H1 (cell line): Measurements from ENCODE around the gene LINC00632. TPM values are rescaled to one million over a fixed set of nuclear protein-coding genes. Genes with fewer than 3 reads are reported as not detected.

Experiments
- CTCF ChIA-PET: fragments of 300-600 bp; sonication (Branson Sonifier 250); formaldehyde crosslinking; loops from one replicate; lab custom pipeline; 2021; ENCODE audit not compliant: partially characterized antibody; lab: Charles Lee
- POLR2A ChIA-PET: fragments of 300-600 bp; sonication (Branson Sonifier 250); formaldehyde crosslinking; loops from one replicate; lab custom pipeline; 2021; ENCODE audit warnings: inconsistent platforms; ENCODE audit not compliant: partially characterized antibody; lab: Charles Lee
- DNase-seq, 2 experiments: peaks; one replicate each; pipeline versions ENCODE4 v3.0.0 to v3.0.0-alpha.2; 2010 to 2022; ENCODE audit warnings: low spot score in 2 of 2, low read depth in 1 of 2, mixed read lengths in 1 of 2
- FAIRE-seq: peaks from 2 replicates; lab custom pipeline; 2011; peaks lifted over from hg19 to GRCh38; lab: Jason Lieb, UNC
- H2AFZ ChIP-seq: 2 replicates; pipeline ENCODE4 v1.8.1; 2012; ENCODE audit warnings: low read length, inconsistent platforms
- H2AK5ac ChIP-seq: 2 replicates; pipeline ENCODE4 v1.6.1; 2013; ENCODE audit warnings: low read depth, low read length
- H2BK120ac ChIP-seq: replicated peaks from 2 replicates; pipeline ENCODE3; 2013; ENCODE audit warnings: low read depth, low read length, inconsistent platforms
- H2BK12ac ChIP-seq: 2 replicates; pipeline ENCODE4 v1.6.1; 2013; ENCODE audit warnings: low read depth, low read length
- H2BK15ac ChIP-seq: 2 replicates; pipeline ENCODE4 v1.6.1; 2013; ENCODE audit warnings: low read length
- H2BK20ac ChIP-seq: 2 replicates; pipeline ENCODE4 v1.6.1; 2013; ENCODE audit warnings: low read length
- H2BK5ac ChIP-seq: 2 replicates; pipeline ENCODE4 v1.6.1; 2013; ENCODE audit warnings: low read depth, low read length
- H3K14ac ChIP-seq: 2 replicates; pipeline ENCODE4 v1.6.1; 2013; ENCODE audit warnings: inconsistent platforms; ENCODE audit not compliant: insufficient read length
- H3K18ac ChIP-seq: 2 replicates; pipeline ENCODE4 v1.6.1; 2013; ENCODE audit warnings: low read length; ENCODE audit errors: extremely low read depth
- H3K23ac ChIP-seq: 2 replicates; pipeline ENCODE4 v1.6.1; 2013; ENCODE audit warnings: inconsistent platforms; ENCODE audit not compliant: insufficient read length
- H3K23me2 ChIP-seq: 2 replicates; pipeline ENCODE4 v1.6.1; 2013; ENCODE audit warnings: low read depth, low read length
- H3K27ac ChIP-seq: 2 replicates; pipeline ENCODE4 v1.6.1; 2011; ENCODE audit warnings: low read depth, low read length, inconsistent platforms
- H3K27me3 ChIP-seq, 4 experiments: replicated peaks in 1 of 4; 1 replicate in 1 of 4; 2 replicates in 3 of 4; pipeline versions ENCODE4 v1.6.1 to v1.8.1; 2011 to 2013; ENCODE audit warnings: low read length in 3 of 4, mild to moderate bottlenecking in 3 of 4, inconsistent platforms in 2 of 4, mixed read lengths in 2 of 4, moderate library complexity in 1 of 4; ENCODE audit not compliant: control insufficient read depth in 3 of 4, insufficient read depth in 3 of 4; ENCODE audit errors: extremely low read depth in 1 of 4
- H3K36me3 ChIP-seq, 4 experiments: 2 replicates each; pipeline versions ENCODE4 v1.6.1 to v1.8.1; 2011 to 2013; ENCODE audit warnings: mild to moderate bottlenecking in 4 of 4, low read length in 3 of 4, moderate library complexity in 2 of 4, control low read depth in 1 of 4, inconsistent platforms in 1 of 4; ENCODE audit not compliant: insufficient read depth in 4 of 4, control insufficient read depth in 2 of 4
- H3K4ac ChIP-seq: replicated peaks from 2 replicates; pipeline ENCODE3; 2013; ENCODE audit warnings: low read length, low read depth, mixed read lengths, inconsistent platforms; ENCODE audit not compliant: insufficient read length
- H3K4me1 ChIP-seq, 4 experiments: replicated peaks in 1 of 4; 1 replicate in 1 of 4; 2 replicates in 3 of 4; pipeline versions ENCODE4 v1.6.1 to v1.8.1; 2011 to 2013; ENCODE audit warnings: low read length in 3 of 4, inconsistent platforms in 2 of 4, mixed read lengths in 1 of 4; ENCODE audit not compliant: insufficient read depth in 4 of 4, control insufficient read depth in 3 of 4
- H3K4me2 ChIP-seq, 2 experiments: 2 replicates each; pipeline versions ENCODE4 v1.6.1 to v1.8.1; 2011 to 2013; ENCODE audit warnings: low read depth in 2 of 2, low read length in 2 of 2, control low read depth in 1 of 2, inconsistent platforms in 1 of 2, mild to moderate bottlenecking in 1 of 2; ENCODE audit not compliant: insufficient read depth in 1 of 2
- H3K4me3 ChIP-seq, 4 experiments: fragments of 200-600, 300-600 bp in 1 of 4; sonication (generic), shearing (Covaris generic), sonication (Bioruptor Twin) in 1 of 4; 2 replicates each; pipeline versions ENCODE4 v1.5.1 to v1.8.1; 2011 to 2016; ENCODE audit warnings: low read length in 4 of 4, low read depth in 3 of 4, control low read depth in 2 of 4, inconsistent platforms in 2 of 4, mild to moderate bottlenecking in 2 of 4, mixed read lengths in 1 of 4, moderate library complexity in 1 of 4; ENCODE audit not compliant: insufficient read depth in 2 of 4; ENCODE audit errors: extremely low read depth in 1 of 4
- H3K56ac ChIP-seq: replicated peaks from 2 replicates; pipeline ENCODE3; 2013; ENCODE audit warnings: low read depth, mild to moderate bottlenecking, mixed read lengths, low read length, inconsistent platforms; ENCODE audit not compliant: insufficient read length
- H3K79me1 ChIP-seq: 2 replicates; pipeline ENCODE4 v1.6.1; 2013; ENCODE audit warnings: low read depth, low read length, control low read depth
- H3K79me2 ChIP-seq, 2 experiments: 2 replicates each; pipeline versions ENCODE4 v1.6.1 to v1.8.1; 2012 to 2013; ENCODE audit warnings: low read length in 2 of 2, mild to moderate bottlenecking in 2 of 2, inconsistent platforms in 1 of 2; ENCODE audit not compliant: insufficient read depth in 2 of 2, control insufficient read depth in 1 of 2
- H3K9ac ChIP-seq, 4 experiments: replicated peaks in 1 of 4; 1 replicate in 1 of 4; 2 replicates in 3 of 4; pipeline versions ENCODE4 v1.6.1 to v1.8.1; 2011 to 2013; ENCODE audit warnings: low read depth in 3 of 4, low read length in 3 of 4, control low read depth in 2 of 4, mild to moderate bottlenecking in 2 of 4, moderate library complexity in 2 of 4, inconsistent platforms in 1 of 4; ENCODE audit errors: extremely low read depth in 1 of 4
- H3K9me3 ChIP-seq, 2 experiments: 2 replicates each; pipeline versions ENCODE4 v1.6.1 to v1.8.1; 2012 to 2013; ENCODE audit warnings: mild to moderate bottlenecking in 2 of 2, moderate library complexity in 2 of 2, control low read depth in 1 of 2, inconsistent platforms in 1 of 2, low read depth in 1 of 2, low read length in 1 of 2, mixed read lengths in 1 of 2; ENCODE audit not compliant: insufficient read depth in 2 of 2
- H4K20me1 ChIP-seq, 2 experiments: replicated peaks in 1 of 2; 2 replicates each; pipeline versions ENCODE3 to v1.8.1; 2011 to 2013; ENCODE audit warnings: inconsistent platforms in 2 of 2, low read length in 2 of 2, mild to moderate bottlenecking in 1 of 2; ENCODE audit not compliant: insufficient read depth in 2 of 2, control insufficient read depth in 1 of 2
- H4K5ac ChIP-seq: 2 replicates; pipeline ENCODE4 v1.6.1; 2013; ENCODE audit warnings: low read length, low read depth, mixed read lengths, inconsistent platforms; ENCODE audit not compliant: insufficient read length
- H4K8ac ChIP-seq: 2 replicates; pipeline ENCODE4 v1.8.0; 2013; ENCODE audit warnings: mild to moderate bottlenecking, moderate library complexity, low read length, inconsistent platforms; ENCODE audit not compliant: insufficient read depth; ENCODE audit errors: extremely low read depth
- H4K91ac ChIP-seq: replicated peaks from 2 replicates; pipeline ENCODE3; 2013; ENCODE audit warnings: low read length, mixed read lengths, inconsistent platforms; ENCODE audit not compliant: insufficient read length
- BACH1 ChIP-seq: IDR thresholded peaks from 2 replicates; pipeline ENCODE4 v1.6.1; 2012; ENCODE audit warnings: low read length, improper control_type of control experiment
- EGR1 ChIP-seq: IDR thresholded peaks from 2 replicates; pipeline ENCODE4 v1.6.1; 2011; ENCODE audit warnings: low read depth, low read length, borderline replicate concordance
- FOSL1 ChIP-seq: IDR thresholded peaks from 2 replicates; pipeline ENCODE4 v1.6.1; 2011; ENCODE audit warnings: mild to moderate bottlenecking, low read depth, low read length, moderate library complexity; ENCODE audit not compliant: insufficient read depth
- POLR2AphosphoS5 ChIP-seq: IDR thresholded peaks from 2 replicates; pipeline ENCODE4 v1.6.1; 2011; ENCODE audit warnings: low read depth, low read length
- RAD21 ChIP-seq, 2 experiments: IDR thresholded peaks in 1 of 2; conservative IDR thresholded peaks in 1 of 2; 2 replicates each; pipeline ENCODE4 v1.6.1; 2011; ENCODE audit warnings: low read depth in 2 of 2, low read length in 2 of 2, improper control_type of control experiment in 1 of 2, inconsistent platforms in 1 of 2, mild to moderate bottlenecking in 1 of 2, moderate library complexity in 1 of 2
- RFX5 ChIP-seq: IDR thresholded peaks from 2 replicates; pipeline ENCODE4 v1.6.1; 2011; ENCODE audit warnings: low read depth, low read length, improper control_type of control experiment, borderline replicate concordance
- SP1 ChIP-seq: IDR thresholded peaks from 2 replicates; pipeline ENCODE4 v1.6.1; 2011; ENCODE audit warnings: low read depth, low read length
- SRF ChIP-seq: IDR thresholded peaks from 2 replicates; pipeline ENCODE4 v1.6.1; 2011; ENCODE audit warnings: mild to moderate bottlenecking, low read depth, low read length, moderate library complexity
- WGBS, 2 experiments: shearing (Covaris generic) in 1 of 2; methylation state at CpG; one replicate each; pipeline versions ENCODE4 v1.1.6 to v1.1.7; 2013 to 2015; ENCODE audit warnings: low lambda C conversion rate in 2 of 2, mixed read lengths in 2 of 2, inconsistent platforms in 1 of 2, low coverage in 1 of 2, missing lambda C conversion rate in 1 of 2; ENCODE audit not compliant: insufficient replicate concordance in 2 of 2, insufficient coverage in 1 of 2, insufficient read length in 1 of 2; ENCODE audit errors: extremely low coverage in 1 of 2, missing lambda C conversion rate in 1 of 2; 5-methylcytosine and 5-hydroxymethylcytosine counted together
- polyA plus RNA-seq, 7 experiments: library from polyadenylated mRNA; depleted of rRNA in 3 of 7; stranded (reverse) in 5 of 7; unstranded in 2 of 7; fragments of >200 nt in 5 of 7; fragments of 200-250 nt in 2 of 7; gene quantifications; 1 replicate in 5 of 7; 2 replicates in 1 of 7; 4 replicates in 1 of 7; pipeline versions ENCODE4 v1.2.1 to v1.2.3, GENCODE V29; 2011 to 2013; ENCODE audit warnings: missing spikeins in 2 of 7, mixed read lengths in 2 of 7
- total RNA-seq: library from RNA; stranded (reverse); fragmentation: NEBNext Ultra II Directional; extraction: Animal tissue kit (Norgen Biotek cat#: 25700); gene quantifications from 2 replicates; pipeline ENCODE4 v1.2.1, GENCODE V29; 2021
- TF ChIP-seq, protein P1 (sequence below): IDR thresholded peaks from 2 replicates; pipeline ENCODE4 v1.6.1; 2012; ENCODE audit warnings: low read length, inconsistent platforms
- TF ChIP-seq, protein P2 (sequence below): IDR thresholded peaks from 2 replicates; pipeline ENCODE4 v1.6.1; 2011; ENCODE audit warnings: low read length, improper control_type of control experiment
- TF ChIP-seq, protein P3 (sequence below): IDR thresholded peaks from 2 replicates; pipeline ENCODE4 v1.6.1; 2011; ENCODE audit warnings: low read depth, mild to moderate bottlenecking, low read length; ENCODE audit not compliant: insufficient read depth

The LINC00632 gene
- total and polyA plus RNA-seq, 2 of the 8 experiments (the other 6 are each of a cell fraction or from before 2014, with no cell fraction given): 24.5 to 85.1 TPM

DNA sequence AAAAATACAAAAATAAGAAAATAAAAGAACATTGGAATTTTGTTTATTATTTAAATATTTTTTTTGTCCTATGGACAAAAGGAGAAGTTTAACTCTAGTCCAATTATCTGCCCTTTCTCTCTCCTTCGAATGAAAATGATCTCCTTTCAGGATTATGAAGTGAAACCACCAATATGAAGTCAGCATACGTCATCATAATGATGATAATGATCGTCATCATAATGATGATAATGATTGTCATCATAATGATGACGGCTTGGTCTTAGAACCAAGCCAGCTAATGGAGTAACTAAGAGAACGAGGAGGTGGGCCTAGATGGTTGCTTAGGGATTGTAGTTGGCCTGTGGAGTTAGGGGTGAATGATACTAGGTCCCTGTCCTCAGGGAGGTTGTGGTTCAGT lies 21.9 kb upstream of the LINC00632 start:
- Histone ChIP-seq H3K4ac (no peak overlapping the region), H4K20me1 (no peaks in the 10 kb centered on the region), H3K4me2 (no peak overlapping the region), H3K4me3 (no peak overlapping the region), H3K14ac (no peak overlapping the region), H3K56ac (no peak overlapping the region), H3K9ac (no peak overlapping the region), H3K4me1 (no peaks in the 10 kb centered on the region), H2BK5ac (no peak overlapping the region), H3K18ac (no peak overlapping the region), H3K23me2 (no peaks in the 10 kb centered on the region), H3K79me2 (no peaks in the 10 kb centered on the region), H2BK15ac (no peak overlapping the region), H2BK12ac (no peak overlapping the region), H4K5ac (no peak overlapping the region), H3K23ac (no peak overlapping the region), H3K27ac (no peak overlapping the region), H2BK120ac (no peak overlapping the region), H3K9me3 (no peaks in the 10 kb centered on the region), H2AK5ac (no peak overlapping the region), H2AFZ (no peak overlapping the region), H3K79me1 (no peaks in the 10 kb centered on the region), H2BK20ac (no peak overlapping the region), H4K91ac (no peak overlapping the region), H4K8ac (no peak overlapping the region), H3K27me3 (no peaks in the 10 kb centered on the region), H3K36me3 (no peaks in the 10 kb centered on the region)
- CTCF ChIA-PET: no interaction called here
- no peak for DNase-seq
- POLR2A ChIA-PET: no interaction called here
- FAIRE-seq: no peak
- WGBS, 2 experiments: 82% methylated on average over 5 of the region's 5 CpGs; no CpG with 5 or more reads in 1 of the 2 experiments
- TF ChIP-seq RAD21 (IDR thresholded peaks at IDR 0.05 in 1 of 2, conservative IDR thresholded peaks at IDR 0.05 in 1 of 2; ENCODE audit: low read depth in 2 of 2, low read length in 2 of 2) (no peak), SRF (no peak), FOSL1 (no peak), SP1 (no peak), BACH1 (no peak), RFX5 (no peak), POLR2AphosphoS5 (no peak), EGR1 (no peak)
- TF ChIP-seq, protein P1, sequence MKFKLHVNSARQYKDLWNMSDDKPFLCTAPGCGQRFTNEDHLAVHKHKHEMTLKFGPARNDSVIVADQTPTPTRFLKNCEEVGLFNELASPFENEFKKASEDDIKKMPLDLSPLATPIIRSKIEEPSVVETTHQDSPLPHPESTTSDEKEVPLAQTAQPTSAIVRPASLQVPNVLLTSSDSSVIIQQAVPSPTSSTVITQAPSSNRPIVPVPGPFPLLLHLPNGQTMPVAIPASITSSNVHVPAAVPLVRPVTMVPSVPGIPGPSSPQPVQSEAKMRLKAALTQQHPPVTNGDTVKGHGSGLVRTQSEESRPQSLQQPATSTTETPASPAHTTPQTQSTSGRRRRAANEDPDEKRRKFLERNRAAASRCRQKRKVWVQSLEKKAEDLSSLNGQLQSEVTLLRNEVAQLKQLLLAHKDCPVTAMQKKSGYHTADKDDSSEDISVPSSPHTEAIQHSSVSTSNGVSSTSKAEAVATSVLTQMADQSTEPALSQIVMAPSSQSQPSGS: no peak
- TF ChIP-seq, protein P2, sequence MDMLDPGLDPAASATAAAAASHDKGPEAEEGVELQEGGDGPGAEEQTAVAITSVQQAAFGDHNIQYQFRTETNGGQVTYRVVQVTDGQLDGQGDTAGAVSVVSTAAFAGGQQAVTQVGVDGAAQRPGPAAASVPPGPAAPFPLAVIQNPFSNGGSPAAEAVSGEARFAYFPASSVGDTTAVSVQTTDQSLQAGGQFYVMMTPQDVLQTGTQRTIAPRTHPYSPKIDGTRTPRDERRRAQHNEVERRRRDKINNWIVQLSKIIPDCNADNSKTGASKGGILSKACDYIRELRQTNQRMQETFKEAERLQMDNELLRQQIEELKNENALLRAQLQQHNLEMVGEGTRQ: no peak
- TF ChIP-seq, protein P3, sequence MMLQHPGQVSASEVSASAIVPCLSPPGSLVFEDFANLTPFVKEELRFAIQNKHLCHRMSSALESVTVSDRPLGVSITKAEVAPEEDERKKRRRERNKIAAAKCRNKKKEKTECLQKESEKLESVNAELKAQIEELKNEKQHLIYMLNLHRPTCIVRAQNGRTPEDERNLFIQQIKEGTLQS: no peak
